H1 (cell line): ENCODE results near the gene ETFB. TPM values are rescaled to one million over a fixed set of nuclear protein-coding genes. Genes with fewer than 3 reads are reported as not detected.

Source experiments
- BACH1 ChIP-seq: IDR thresholded peaks from 2 replicates; pipeline ENCODE4 v1.6.1; 2012; ENCODE audit warnings: low read length, improper control_type of control experiment
- CREB1 ChIP-seq: IDR thresholded peaks from 2 replicates; pipeline ENCODE4 v1.6.1; 2012; ENCODE audit warnings: inconsistent platforms
- CTCF ChIP-seq, 3 experiments: IDR thresholded peaks; 1 replicate in 2 of 3; 2 replicates in 1 of 3; pipeline versions ENCODE4 v1.5.1 to v1.6.1; 2011; ENCODE audit warnings: low read length in 3 of 3, mild to moderate bottlenecking in 3 of 3, inconsistent platforms in 2 of 3, low read depth in 1 of 3, moderate library complexity in 1 of 3; ENCODE audit not compliant: insufficient read depth in 1 of 3; ENCODE audit errors: control extremely low read depth in 1 of 3
- EP300 ChIP-seq, 2 experiments: IDR thresholded peaks; 1 replicate in 1 of 2; 2 replicates in 1 of 2; pipeline ENCODE4 v1.6.1; 2011 to 2012; ENCODE audit warnings: low read depth in 2 of 2, low read length in 2 of 2, mild to moderate bottlenecking in 2 of 2, borderline replicate concordance in 1 of 2, inconsistent platforms in 1 of 2, moderate library complexity in 1 of 2
- NRF1 ChIP-seq: IDR thresholded peaks from 2 replicates; pipeline ENCODE4 v1.6.1; 2011; ENCODE audit warnings: mild to moderate bottlenecking, low read depth, low read length, improper control_type of control experiment
- POLR2AphosphoS5 ChIP-seq: IDR thresholded peaks from 2 replicates; pipeline ENCODE4 v1.6.1; 2011; ENCODE audit warnings: low read depth, low read length
- SP2 ChIP-seq: IDR thresholded peaks from 2 replicates; pipeline ENCODE4 v1.6.1; 2012; ENCODE audit warnings: mild to moderate bottlenecking, low read length, inconsistent platforms
- polyA plus RNA-seq, 7 experiments: library from polyadenylated mRNA; depleted of rRNA in 3 of 7; stranded (reverse) in 5 of 7; unstranded in 2 of 7; fragments of >200 nt in 5 of 7; fragments of 200-250 nt in 2 of 7; gene quantifications; 1 replicate in 5 of 7; 2 replicates in 1 of 7; 4 replicates in 1 of 7; pipeline versions ENCODE4 v1.2.1 to v1.2.3, GENCODE V29; 2011 to 2013; ENCODE audit warnings: missing spikeins in 2 of 7, mixed read lengths in 2 of 7
- total RNA-seq: library from RNA; stranded (reverse); fragmentation: NEBNext Ultra II Directional; extraction: Animal tissue kit (Norgen Biotek cat#: 25700); gene quantifications from 2 replicates; pipeline ENCODE4 v1.2.1, GENCODE V29; 2021

The ETFB gene
- total and polyA plus RNA-seq, 2 of the 8 experiments (the other 6 are each of a cell fraction or from before 2014, with no cell fraction given) = 40.0 to 66.5 TPM

- TF ChIP-seq BACH1 = no peak
- no peak for TF ChIP-seq POLR2AphosphoS5
- no peak for TF ChIP-seq CREB1
- TF ChIP-seq CTCF (IDR thresholded peaks at IDR 0.05; ENCODE audit: control extremely low read depth in 1 of 3, insufficient read depth in 1 of 3, low read depth in 1 of 3, low read length in 3 of 3) = no peak
- TF ChIP-seq NRF1 = no peak
- no peak for TF ChIP-seq EP300 (IDR thresholded peaks at IDR 0.05; ENCODE audit: borderline replicate concordance in 1 of 2, low read depth in 2 of 2, low read length in 2 of 2)
- TF ChIP-seq SP2 = no peak
Observed at GRCh38 chr19:51347209-51347928, 18.8 kb downstream of the ETFB start (continued).
